ENCODE measurements around the gene TSPAN17. TPM values are rescaled to one million over a fixed set of nuclear protein-coding genes. Genes with fewer than 3 reads are reported as not detected.

TSPAN17 gene
- polyA plus RNA-seq, 3 donors = 22.2 to 27.7 (median 24.1) TPM

DNA sequence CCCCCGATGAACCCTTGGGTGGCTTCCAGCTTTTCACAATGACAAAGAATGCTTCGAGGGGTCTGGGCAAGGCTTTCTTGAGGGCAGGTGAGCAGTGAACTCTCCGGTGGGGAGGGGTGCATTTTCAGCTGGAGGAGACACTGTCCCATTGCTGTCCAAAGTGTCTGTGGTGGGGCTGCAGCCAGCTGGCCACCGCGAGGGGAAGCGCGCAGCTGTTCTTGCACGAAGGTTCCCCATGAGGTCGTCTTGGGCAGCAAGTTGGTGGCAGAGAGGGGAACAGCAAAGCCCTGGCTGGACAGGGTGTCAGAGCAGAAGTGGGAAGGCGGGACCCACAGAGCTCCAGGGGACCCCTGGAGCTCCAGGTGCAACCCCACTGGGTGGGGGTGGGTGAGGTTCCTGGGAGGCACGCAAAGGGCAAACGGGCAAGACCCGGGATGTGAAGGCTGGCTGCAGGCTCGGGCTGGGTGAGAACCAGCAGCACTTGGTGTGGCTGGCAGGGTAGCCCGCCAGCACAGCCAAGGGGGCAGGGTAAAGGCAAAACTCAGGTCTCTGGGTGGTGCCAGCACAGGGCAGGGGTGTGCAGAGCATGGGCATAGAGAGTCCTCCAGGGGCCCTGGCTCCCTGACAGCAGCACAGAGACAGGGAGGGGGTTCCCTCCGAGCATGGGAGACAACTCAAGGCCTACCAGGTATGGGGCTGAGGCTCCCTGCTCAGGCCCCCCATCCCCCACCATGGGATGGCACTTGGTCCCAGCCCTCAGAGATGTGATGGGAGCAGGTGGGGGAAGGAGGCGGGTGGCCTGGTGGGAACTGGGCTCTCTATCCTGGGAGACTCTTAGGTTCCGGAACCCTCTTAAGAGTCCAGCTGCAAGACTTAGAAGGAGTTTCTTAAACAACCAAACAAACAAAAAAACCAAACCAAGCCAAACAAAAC lies 26.6 kb downstream of the TSPAN17 start:
- Histone ChIP-seq H3K9ac (ENCODE audit: insufficient read depth, low read length, poor library complexity, severe bottlenecking) (no peak overlapping the region), H2AFZ (ENCODE audit: insufficient read depth, low read depth, low read length, poor library complexity, severe bottlenecking) (no peak overlapping the region)

DNA sequence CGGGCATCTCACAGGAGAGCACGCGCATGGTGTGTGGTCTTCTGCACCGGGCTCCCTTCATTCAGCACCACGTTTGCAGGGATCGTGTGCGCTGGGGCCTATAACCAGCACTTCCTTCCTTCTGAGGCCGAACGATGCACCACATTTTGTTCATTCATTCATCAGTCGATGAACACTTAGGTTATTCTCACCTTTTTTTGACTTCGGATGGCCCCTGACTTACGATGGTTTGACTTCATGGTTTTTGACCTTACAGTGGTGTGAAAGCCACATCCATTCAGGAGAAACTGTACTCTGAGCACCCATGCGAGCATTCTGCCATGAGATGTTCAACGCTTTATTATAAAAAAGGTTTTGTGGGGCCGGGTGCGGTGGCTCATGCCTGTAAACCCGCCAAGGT lies 27.5 kb downstream of the TSPAN17 start:
- no peaks in the 10 kb centered on the region for H3K9me3 Mint-ChIP-seq
- H3K36me3 Mint-ChIP-seq = no peaks in the 10 kb centered on the region
- Histone ChIP-seq H3K9ac (ENCODE audit: insufficient read depth, low read length, poor library complexity, severe bottlenecking) (no peak overlapping the region), H3K4me1 (ENCODE audit: control insufficient read depth in 1 of 2, insufficient read depth in 2 of 2, low read length in 2 of 2) (no peaks in the 10 kb centered on the region), H3K9me3 (replicated peaks in 1 of 2; ENCODE audit: control insufficient read depth in 1 of 2, insufficient read depth in 1 of 2, low read length in 2 of 2) (peaks cover 0 to 4% of the 10 kb centered on the region in 2 donors), H2AFZ (ENCODE audit: insufficient read depth, low read depth, low read length, poor library complexity, severe bottlenecking) (no peak overlapping the region), H3K4me2 (replicated peaks; ENCODE audit: extremely low read depth, low read length, poor library complexity, severe bottlenecking) (no peak overlapping the region), H3K4me3 (replicated peaks in 1 of 3; ENCODE audit: low read depth in 2 of 3, low read length in 3 of 3) (no peak overlapping the region), H3K36me3 (replicated peaks in 1 of 2; ENCODE audit: control insufficient read depth in 1 of 2, insufficient read depth in 2 of 2, low read length in 2 of 2) (no peaks in the 10 kb centered on the region), H3K27me3 (ENCODE audit: control insufficient read depth in 2 of 2, insufficient read depth in 2 of 2, low read length in 2 of 2) (peaks cover 3 to 18% of the 10 kb centered on the region in 2 donors), H3K27ac (ENCODE audit: low read depth in 1 of 2, low read length in 2 of 2) (no peak overlapping the region), H4K20me1 (ENCODE audit: insufficient read depth, low read length) (no peaks in the 10 kb centered on the region), H3K79me2 (ENCODE audit: insufficient read depth, low read length) (no peaks in the 10 kb centered on the region)
- intact Hi-C loops (cut with micrococcal nuclease) = no loop called here
- no peak overlapping the region for H3K27ac Mint-ChIP-seq
- WGBS (ENCODE audit: insufficient coverage) = 89% methylated on average over 13 of the region's 17 CpGs
- no peak for DNase-seq
- TF ChIP-seq, protein P1, sequence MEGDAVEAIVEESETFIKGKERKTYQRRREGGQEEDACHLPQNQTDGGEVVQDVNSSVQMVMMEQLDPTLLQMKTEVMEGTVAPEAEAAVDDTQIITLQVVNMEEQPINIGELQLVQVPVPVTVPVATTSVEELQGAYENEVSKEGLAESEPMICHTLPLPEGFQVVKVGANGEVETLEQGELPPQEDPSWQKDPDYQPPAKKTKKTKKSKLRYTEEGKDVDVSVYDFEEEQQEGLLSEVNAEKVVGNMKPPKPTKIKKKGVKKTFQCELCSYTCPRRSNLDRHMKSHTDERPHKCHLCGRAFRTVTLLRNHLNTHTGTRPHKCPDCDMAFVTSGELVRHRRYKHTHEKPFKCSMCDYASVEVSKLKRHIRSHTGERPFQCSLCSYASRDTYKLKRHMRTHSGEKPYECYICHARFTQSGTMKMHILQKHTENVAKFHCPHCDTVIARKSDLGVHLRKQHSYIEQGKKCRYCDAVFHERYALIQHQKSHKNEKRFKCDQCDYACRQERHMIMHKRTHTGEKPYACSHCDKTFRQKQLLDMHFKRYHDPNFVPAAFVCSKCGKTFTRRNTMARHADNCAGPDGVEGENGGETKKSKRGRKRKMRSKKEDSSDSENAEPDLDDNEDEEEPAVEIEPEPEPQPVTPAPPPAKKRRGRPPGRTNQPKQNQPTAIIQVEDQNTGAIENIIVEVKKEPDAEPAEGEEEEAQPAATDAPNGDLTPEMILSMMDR (IDR thresholded peaks at IDR 0.05) = no peak
- no peak overlapping the region for H3K4me3 Mint-ChIP-seq
- no peaks in the 10 kb centered on the region for H3K4me1 Mint-ChIP-seq
- peaks cover 37 to 51% (median 40%) of the 10 kb centered on the region in 3 donors for H3K27me3 Mint-ChIP-seq (ENCODE audit: low read depth in 3 of 3)

More for the DNA sequence above, 26.6 kb downstream of the TSPAN17 start:
- Mint-ChIP-seq H3K27ac (no peak overlapping the region), H3K27me3 (ENCODE audit: low read depth in 3 of 3) (peaks cover 28 to 42% (median 33%) of the 10 kb centered on the region in 3 donors), H3K36me3 (no peaks in the 10 kb centered on the region), H3K4me1 (no peaks in the 10 kb centered on the region), H3K4me3 (no peak overlapping the region), H3K9me3 (no peaks in the 10 kb centered on the region)
- TF ChIP-seq, protein P1 (IDR thresholded peaks at IDR 0.05) = no peak
- no peaks in the 10 kb centered on the region for H3K36me3 ChIP-seq (replicated peaks in 1 of 2; ENCODE audit: control insufficient read depth in 1 of 2, insufficient read depth in 2 of 2, low read length in 2 of 2)
- H3K79me2 ChIP-seq (ENCODE audit: insufficient read depth, low read length) = no peaks in the 10 kb centered on the region
- H3K27me3 ChIP-seq (ENCODE audit: control insufficient read depth in 2 of 2, insufficient read depth in 2 of 2, low read length in 2 of 2) = peaks cover 0 to 9% of the 10 kb centered on the region in 2 donors
- H3K4me3 ChIP-seq (replicated peaks in 1 of 3; ENCODE audit: low read depth in 2 of 3, low read length in 3 of 3) = no peak overlapping the region
- no peak overlapping the region for H3K27ac ChIP-seq (ENCODE audit: low read depth in 1 of 2, low read length in 2 of 2)
- intact Hi-C loops (cut with micrococcal nuclease) = no loop called here
- WGBS (ENCODE audit: insufficient coverage) = 93% methylated on average over 13 of the region's 18 CpGs
- H4K20me1 ChIP-seq (ENCODE audit: insufficient read depth, low read length) = no peaks in the 10 kb centered on the region
- DNase-seq = no peak
- no peaks in the 10 kb centered on the region for H3K4me1 ChIP-seq (ENCODE audit: control insufficient read depth in 1 of 2, insufficient read depth in 2 of 2, low read length in 2 of 2)
- no peak overlapping the region for H3K4me2 ChIP-seq (replicated peaks; ENCODE audit: extremely low read depth, low read length, poor library complexity, severe bottlenecking)
- no peaks in the 10 kb centered on the region for H3K9me3 ChIP-seq (replicated peaks in 1 of 2; ENCODE audit: control insufficient read depth in 1 of 2, insufficient read depth in 1 of 2, low read length in 2 of 2)

Data from CD14-positive monocyte (primary cell).